Mesendoderm (in vitro differentiated cells): Measurements from ENCODE around the gene CD300C.

Experiments
- DNase-seq: peaks from one replicate; pipeline ENCODE4 v3.0.0; 2013
- H2AK5ac ChIP-seq: 2 replicates; pipeline ENCODE4 v1.6.1; 2013; ENCODE audit warnings: low read length, inconsistent platforms
- H2BK120ac ChIP-seq: 2 replicates; pipeline ENCODE4 v1.6.1; 2013; ENCODE audit warnings: low read depth, mild to moderate bottlenecking, low read length, moderate library complexity, mixed read lengths
- H2BK15ac ChIP-seq: replicated peaks from 2 replicates; pipeline ENCODE4 v1.6.1; 2013; ENCODE audit warnings: low read depth, mild to moderate bottlenecking, moderate library complexity
- H2BK5ac ChIP-seq: 2 replicates; pipeline ENCODE4 v1.6.1; 2013; ENCODE audit warnings: low read length, inconsistent platforms
- H3K18ac ChIP-seq: 2 replicates; pipeline ENCODE4 v1.6.1; 2013; ENCODE audit warnings: mild to moderate bottlenecking, low read length, mixed read lengths
- H3K23ac ChIP-seq: one replicate; pipeline ENCODE4 v1.6.1; 2013; ENCODE audit warnings: low read length
- H3K27ac ChIP-seq: 2 replicates; pipeline ENCODE4 v1.5.1; 2013; ENCODE audit warnings: low read depth, mild to moderate bottlenecking, inconsistent platforms, low read length, moderate library complexity
- H3K27me3 ChIP-seq: 2 replicates; pipeline ENCODE4 v1.6.1; 2013; ENCODE audit warnings: low read length, control low read depth, mild to moderate bottlenecking, inconsistent platforms; ENCODE audit not compliant: insufficient read depth, poor library complexity
- H3K36me3 ChIP-seq: 2 replicates; pipeline ENCODE4 v1.6.1; 2013; ENCODE audit warnings: low read length, inconsistent platforms; ENCODE audit not compliant: control insufficient read depth, insufficient read depth
- H3K4ac ChIP-seq: one replicate; pipeline ENCODE4 v1.6.1; 2013; ENCODE audit warnings: low read depth, mild to moderate bottlenecking, low read length, moderate library complexity
- H3K4me1 ChIP-seq: 2 replicates; pipeline ENCODE4 v1.6.1; 2013; ENCODE audit warnings: low read depth, low read length, inconsistent platforms; ENCODE audit not compliant: control insufficient read depth
- H3K4me2 ChIP-seq: 2 replicates; pipeline ENCODE4 v1.6.1; 2013; ENCODE audit warnings: low read length
- H3K4me3 ChIP-seq: 2 replicates; pipeline ENCODE4 v1.5.1; 2013; ENCODE audit warnings: mild to moderate bottlenecking, low read length
- H3K56ac ChIP-seq: one replicate; pipeline ENCODE4 v1.6.1; 2013; ENCODE audit warnings: low read length
- H3K79me1 ChIP-seq: 2 replicates; pipeline ENCODE4 v1.6.1; 2013; ENCODE audit warnings: low read length, inconsistent platforms
- H3K79me2 ChIP-seq: 2 replicates; pipeline ENCODE4 v1.6.1; 2013; ENCODE audit warnings: mild to moderate bottlenecking, low read length; ENCODE audit not compliant: control insufficient read depth, insufficient read depth
- H3K9ac ChIP-seq: 2 replicates; pipeline ENCODE4 v1.6.1; 2013; ENCODE audit warnings: low read length, inconsistent platforms
- H4K5ac ChIP-seq: one replicate; pipeline ENCODE4 v1.6.1; 2013; ENCODE audit warnings: low read length
- H4K8ac ChIP-seq: one replicate; pipeline ENCODE4 v1.6.1; 2013; ENCODE audit warnings: low read depth, mild to moderate bottlenecking, control low read depth, low read length, moderate library complexity
- whole genome bisulfite sequencing: extraction: QIAGEN DNeasy Blood & Tissue Kit; methylation state at CpG from one replicate; pipeline ENCODE4 v1.1.7; 2013; ENCODE audit warnings: low lambda C conversion rate, missing lambda C conversion rate; ENCODE audit not compliant: insufficient coverage; ENCODE audit errors: extremely low coverage; 5-methylcytosine and 5-hydroxymethylcytosine counted together

Gene CD300C

DNA sequence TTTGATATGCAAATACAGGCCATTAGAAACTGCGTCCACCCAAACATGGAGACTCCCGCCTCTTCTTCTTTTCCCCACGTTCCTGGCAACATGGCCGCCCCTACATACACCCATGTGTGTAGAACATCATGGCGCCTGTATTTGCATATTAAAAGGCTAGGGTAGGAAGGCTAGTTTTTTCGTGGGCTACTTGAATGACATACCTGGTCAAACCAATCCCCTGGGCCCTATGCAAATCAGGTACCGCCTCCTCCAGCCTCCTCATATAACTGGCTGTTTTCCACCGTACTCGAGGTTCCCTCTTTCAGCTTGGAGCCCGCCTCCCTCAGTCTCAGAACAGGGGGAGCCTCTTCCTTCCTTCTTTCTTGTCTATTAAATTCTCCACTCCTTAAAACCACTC is 13.8 kb downstream of the CD300C start:
- H3K36me3 ChIP-seq: no peaks in the 10 kb centered on the region
- no peak overlapping the region for H3K56ac ChIP-seq
- no peak overlapping the region for H4K5ac ChIP-seq
- no peak overlapping the region for H2BK120ac ChIP-seq
- H3K9ac ChIP-seq: no peak overlapping the region
- no peak overlapping the region for H2BK5ac ChIP-seq
- no peak overlapping the region for H4K8ac ChIP-seq
- H3K4me3 ChIP-seq: no peak overlapping the region
- no peaks in the 10 kb centered on the region for H3K79me1 ChIP-seq
- no peak overlapping the region for H3K4ac ChIP-seq
- no peaks in the 10 kb centered on the region for H3K79me2 ChIP-seq
- H3K23ac ChIP-seq: no peak overlapping the region
- H3K4me1 ChIP-seq: no peaks in the 10 kb centered on the region
- H3K27ac ChIP-seq: no peak overlapping the region
- no peak overlapping the region for H3K18ac ChIP-seq
- no peak overlapping the region for H3K4me2 ChIP-seq
- H2AK5ac ChIP-seq: no peak overlapping the region
- H3K27me3 ChIP-seq: no peaks in the 10 kb centered on the region
- no peak overlapping the region for H2BK15ac ChIP-seq
- peak; percentile 39 for DNase-seq
- WGBS: no CpG with 5 or more reads among the region's 10 CpGs

- Histone ChIP-seq H2BK15ac (no peak within 1 kb of the TSS), H3K56ac (no peak within 1 kb of the TSS), H4K5ac (no peak within 1 kb of the TSS), H3K79me1 (no peaks in the 10 kb centered on the region), H3K79me2 (no peaks in the 10 kb centered on the region), H3K23ac (no peak within 1 kb of the TSS), H3K36me3 (no peaks in the 10 kb centered on the region), H3K27me3 (no peaks in the 10 kb centered on the region), H3K4ac (no peak within 1 kb of the TSS), H3K9ac (no peak within 1 kb of the TSS), H3K27ac (no peak within 1 kb of the TSS), H2AK5ac (no peak within 1 kb of the TSS), H3K4me2 (no peak within 1 kb of the TSS), H2BK5ac (no peak within 1 kb of the TSS), H2BK120ac (no peak within 1 kb of the TSS), H3K4me3 (no peak within 1 kb of the TSS), H3K18ac (no peak within 1 kb of the TSS), H4K8ac (no peak within 1 kb of the TSS), H3K4me1 (no peaks in the 10 kb centered on the region)
- no peak for DNase-seq
- WGBS: no CpG with 5 or more reads among the region's 10 CpGs
These were observed 14.6 kb downstream of the CD300C start, which contains the start of gene CD300LB for GRCh38 chr17:74531231-74531761. TSS of gene CD300LB (minus strand) at chr17:74531475. CDS start at chr17:74531350, 125 bp downstream.

- Histone ChIP-seq H3K4ac (no peak overlapping the region), H3K18ac (no peak overlapping the region), H3K4me1 (no peaks in the 10 kb centered on the region), H3K9ac (no peak overlapping the region), H2BK120ac (no peak overlapping the region), H4K8ac (no peak overlapping the region), H3K27me3 (no peaks in the 10 kb centered on the region), H3K23ac (no peak overlapping the region), H2AK5ac (no peak overlapping the region), H4K5ac (no peak overlapping the region), H3K4me2 (no peak overlapping the region), H3K56ac (no peak overlapping the region), H3K79me1 (no peaks in the 10 kb centered on the region), H3K36me3 (no peaks in the 10 kb centered on the region), H3K79me2 (no peaks in the 10 kb centered on the region), H2BK15ac (no peak overlapping the region), H2BK5ac (no peak overlapping the region), H3K27ac (no peak overlapping the region), H3K4me3 (no peak overlapping the region)
- no CpG with 5 or more reads among the region's 5 CpGs for WGBS
- DNase-seq: no peak
These were observed 15.1 kb downstream of the CD300C start for GRCh38 chr17:74530831-74531150.

GRCh38 chr17:74529243-74529642 is 16.7 kb downstream of the CD300C start:
- no peak for DNase-seq
- Histone ChIP-seq H3K18ac (no peak overlapping the region), H4K5ac (no peak overlapping the region)

DNA sequence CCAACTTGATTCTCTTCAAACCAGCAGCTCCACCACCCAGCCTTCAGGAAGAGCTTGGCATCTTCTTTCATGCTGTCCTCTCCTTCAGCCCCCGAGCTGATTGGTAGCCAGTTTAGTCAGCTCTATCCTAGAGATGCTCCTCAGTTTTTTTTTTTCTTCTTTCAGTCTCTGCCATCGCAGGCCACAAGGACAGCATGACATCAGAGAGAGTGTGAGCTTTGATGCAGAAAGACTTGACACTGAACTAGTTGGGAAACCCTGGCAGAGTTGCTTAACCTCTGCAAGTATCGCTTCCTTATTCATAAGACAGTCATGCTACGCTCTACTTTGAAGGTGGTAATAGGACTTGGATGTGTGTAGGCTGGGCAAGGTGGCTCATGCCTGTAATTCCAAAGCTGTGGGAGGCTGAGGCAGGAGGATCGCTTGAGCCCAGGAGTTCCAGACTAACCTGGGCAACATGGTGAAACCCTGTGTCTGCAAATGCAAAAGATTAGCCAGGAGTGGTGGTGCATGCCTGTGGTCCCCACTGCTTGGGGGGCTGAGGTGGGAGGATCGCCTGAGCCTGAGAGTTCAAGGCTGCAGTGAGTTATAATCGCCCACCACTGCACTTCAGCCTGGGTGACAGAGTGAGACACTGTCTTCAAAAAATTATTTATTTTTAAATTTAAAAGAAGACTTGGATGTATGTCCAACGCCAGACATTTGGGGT is 17.3 kb downstream of the CD300C start:
- Histone ChIP-seq H3K27ac (no peak overlapping the region), H3K27me3 (no peaks in the 10 kb centered on the region), H2BK5ac (no peak overlapping the region), H2BK120ac (no peak overlapping the region), H3K4me2 (no peak overlapping the region), H3K56ac (no peak overlapping the region), H3K4me3 (no peak overlapping the region), H4K5ac (no peak overlapping the region), H3K4ac (no peak overlapping the region), H3K23ac (no peak overlapping the region), H3K4me1 (no peaks in the 10 kb centered on the region), H2BK15ac (no peak overlapping the region), H3K79me2 (no peaks in the 10 kb centered on the region), H3K36me3 (no peaks in the 10 kb centered on the region), H3K9ac (no peak overlapping the region), H2AK5ac (no peak overlapping the region), H4K8ac (no peak overlapping the region), H3K18ac (no peak overlapping the region), H3K79me1 (no peaks in the 10 kb centered on the region)
- no peak for DNase-seq
- WGBS: no CpG with 5 or more reads among the region's 8 CpGs

More at GRCh38 chr17:74529243-74529642, 16.7 kb downstream of the CD300C start:
- no CpG with 5 or more reads among the region's 5 CpGs for WGBS
- H3K36me3 ChIP-seq: no peaks in the 10 kb centered on the region
- H3K4me1 ChIP-seq: no peaks in the 10 kb centered on the region
- H2BK15ac ChIP-seq: no peak overlapping the region
- no peaks in the 10 kb centered on the region for H3K79me2 ChIP-seq
- no peak overlapping the region for H2BK120ac ChIP-seq
- no peak overlapping the region for H3K4me2 ChIP-seq
- no peak overlapping the region for H3K56ac ChIP-seq
- no peaks in the 10 kb centered on the region for H3K27me3 ChIP-seq
- no peak overlapping the region for H2AK5ac ChIP-seq
- H3K23ac ChIP-seq: no peak overlapping the region
- H3K9ac ChIP-seq: no peak overlapping the region
- no peaks in the 10 kb centered on the region for H3K79me1 ChIP-seq
- H3K4ac ChIP-seq: no peak overlapping the region
- H4K8ac ChIP-seq: no peak overlapping the region
- H3K4me3 ChIP-seq: no peak overlapping the region
- H2BK5ac ChIP-seq: no peak overlapping the region
- H3K27ac ChIP-seq: no peak overlapping the region

- H4K5ac ChIP-seq: no peak overlapping the region
- no peaks in the 10 kb centered on the region for H3K4me1 ChIP-seq
- no peak overlapping the region for H2BK15ac ChIP-seq
- no peak overlapping the region for H3K4me2 ChIP-seq
- H2BK120ac ChIP-seq: no peak overlapping the region
- no peaks in the 10 kb centered on the region for H3K79me1 ChIP-seq
- no peak overlapping the region for H2AK5ac ChIP-seq
- no peak overlapping the region for H3K23ac ChIP-seq
- H3K4ac ChIP-seq: no peak overlapping the region
- H3K56ac ChIP-seq: no peak overlapping the region
- no peak overlapping the region for H3K4me3 ChIP-seq
- DNase-seq: no peak
- no peaks in the 10 kb centered on the region for H3K27me3 ChIP-seq
- no peak overlapping the region for H4K8ac ChIP-seq
- no peaks in the 10 kb centered on the region for H3K36me3 ChIP-seq
- no peak overlapping the region for H3K27ac ChIP-seq
- WGBS: no CpG with 5 or more reads among the region's 8 CpGs
- no peak overlapping the region for H3K18ac ChIP-seq
- H2BK5ac ChIP-seq: no peak overlapping the region
- H3K79me2 ChIP-seq: no peaks in the 10 kb centered on the region
- H3K9ac ChIP-seq: no peak overlapping the region
These were observed 18.2 kb downstream of the CD300C start for GRCh38 chr17:74527756-74528155.
